NK-92 (cell line): ENCODE measurements around the gene RRAGD.

Experiments used
- DNase-seq: peaks from one replicate; lab custom pipeline; 2025; ENCODE audit not compliant: unreplicated experiment; lab: John Stamatoyannopoulos, UW

The RRAGD gene

DNA sequence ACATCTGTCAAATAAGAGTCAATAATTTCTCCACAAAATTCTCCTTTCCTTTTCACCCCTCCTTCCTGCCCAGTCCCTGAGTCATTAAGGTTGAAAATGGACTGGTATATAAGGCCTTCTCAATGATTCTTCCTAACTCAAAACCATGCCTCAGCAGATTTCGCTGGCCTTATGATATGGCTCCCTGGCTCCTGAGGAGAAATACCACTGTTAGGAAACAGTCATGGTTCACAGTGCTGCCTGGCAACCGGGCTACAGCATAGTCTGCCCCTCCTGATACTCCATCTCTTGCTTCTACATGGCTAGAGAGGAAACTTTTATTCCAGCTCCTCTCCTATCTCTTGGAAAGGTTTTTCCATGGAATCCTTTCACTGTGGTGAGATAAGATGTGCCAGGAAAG is 64.2 kb downstream of the RRAGD start:
- no peak for DNase-seq

DNA sequence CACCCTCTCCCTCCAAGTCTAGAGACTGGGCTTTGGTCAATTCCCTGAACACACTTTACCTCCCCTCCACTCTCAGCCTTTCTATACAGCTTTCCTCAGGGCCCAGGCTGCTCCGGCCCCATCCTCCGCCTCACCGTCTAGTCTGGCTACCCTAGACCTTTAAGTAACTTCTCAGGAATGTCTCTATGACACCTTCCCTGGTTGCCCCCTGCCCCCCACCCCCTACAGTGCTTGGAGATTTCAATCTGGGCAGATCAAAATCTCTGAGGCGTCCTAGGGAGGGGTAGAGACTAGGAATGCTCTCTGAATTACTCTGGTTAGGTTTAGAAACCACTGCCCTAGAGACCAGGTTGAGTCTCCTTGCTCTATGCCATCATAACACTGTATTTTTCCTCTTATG is 65.6 kb downstream of the RRAGD start:
- DNase-seq: no peak

DNA sequence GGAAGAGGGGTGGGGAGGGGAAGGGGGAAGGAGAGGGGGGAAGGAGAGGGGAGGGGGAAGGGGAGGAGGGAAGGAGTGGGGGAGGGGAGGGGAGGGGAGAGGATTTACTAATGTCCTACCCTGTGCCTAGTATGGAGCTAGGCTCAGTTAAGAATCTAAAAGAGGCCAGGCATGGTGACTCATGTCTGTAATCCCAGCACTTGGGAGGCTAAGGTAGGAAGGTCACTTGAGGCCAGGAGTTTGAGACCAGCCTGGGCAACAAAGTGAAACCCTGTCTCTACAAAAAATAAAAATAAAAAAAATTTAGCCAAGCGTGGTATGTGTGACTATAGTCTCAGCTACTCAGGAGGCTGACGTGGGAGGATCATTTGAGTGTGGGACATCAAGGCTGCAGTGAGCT is 72.5 kb downstream of the RRAGD start:
- no peak for DNase-seq

DNA sequence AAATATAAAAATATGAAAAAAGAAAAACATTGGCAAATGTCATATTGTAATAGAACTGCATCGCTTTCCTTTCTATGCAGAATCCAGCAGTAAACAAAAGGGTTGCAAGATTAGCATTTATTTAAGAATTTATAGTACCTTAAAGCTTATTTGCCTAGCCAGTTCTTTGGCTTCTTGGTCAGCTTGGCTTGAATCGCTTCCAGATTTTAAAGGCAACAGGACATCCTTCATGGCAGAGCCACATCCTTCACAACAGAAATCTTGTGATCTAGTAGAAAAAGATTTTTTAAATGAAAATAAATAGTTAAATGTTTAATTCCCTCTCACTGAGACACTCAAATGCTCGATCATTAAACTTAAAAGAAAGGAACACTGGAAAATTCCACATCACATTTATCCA is 76.9 kb downstream of the RRAGD start:
- DNase-seq: no peak

DNA sequence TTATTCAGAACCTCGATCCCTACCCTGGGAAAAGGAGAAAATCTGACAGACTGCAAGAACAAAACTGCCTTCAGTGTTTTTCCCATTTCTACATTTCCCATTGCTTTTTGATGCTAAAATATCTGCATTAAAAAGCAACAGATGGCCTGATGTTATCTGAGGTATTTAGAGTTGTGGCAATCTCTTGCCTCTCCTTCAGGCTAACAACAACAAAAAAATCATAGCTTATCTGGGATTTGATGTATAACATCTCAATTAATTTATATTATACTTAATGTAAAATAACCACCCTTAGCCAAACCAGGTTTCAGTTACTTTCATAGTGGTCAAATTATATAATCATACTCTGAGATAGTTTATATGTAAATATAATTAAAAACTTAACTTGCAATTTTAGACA is 81.2 kb downstream of the RRAGD start:
- DNase-seq: no peak

DNA sequence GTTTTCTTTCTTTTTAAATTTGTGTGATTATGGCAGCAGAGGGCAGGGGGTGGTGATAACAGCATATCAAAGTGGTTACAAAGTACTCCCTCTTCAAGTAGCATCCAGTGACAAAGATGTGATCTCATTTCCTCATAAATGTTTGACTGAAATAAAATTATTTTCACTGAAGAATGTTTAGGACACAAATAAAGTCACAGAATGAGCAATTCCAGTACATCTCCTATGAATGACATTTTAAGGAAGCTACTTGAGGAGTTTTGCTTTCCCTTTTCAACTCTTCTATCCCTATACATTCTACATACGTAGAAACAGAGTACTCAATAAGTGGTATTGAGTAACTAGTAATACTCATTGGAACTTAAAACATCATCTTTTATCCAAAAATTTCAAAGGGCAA is 83.1 kb downstream of the RRAGD start:
- no peak for DNase-seq

DNA sequence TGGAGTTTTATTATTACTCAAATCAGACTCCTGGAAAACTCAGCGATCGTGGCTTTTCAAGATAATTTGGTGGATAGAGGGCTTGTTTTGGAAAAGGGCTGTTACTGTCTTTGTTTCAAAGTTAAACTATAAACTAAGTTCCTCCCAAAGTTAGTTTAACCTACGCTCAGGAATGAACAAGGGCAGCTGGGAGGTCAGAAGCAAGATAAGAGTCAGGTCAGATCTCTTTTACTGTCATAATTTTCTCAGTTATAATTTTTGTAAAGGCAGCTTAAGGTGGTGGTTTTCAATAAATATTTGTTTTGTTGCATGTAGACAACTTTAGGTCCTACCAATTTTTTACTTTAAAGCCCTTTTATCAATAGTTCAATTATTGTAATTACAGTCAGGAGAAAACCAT is 87.8 kb downstream of the RRAGD start:
- no peak for DNase-seq

DNA sequence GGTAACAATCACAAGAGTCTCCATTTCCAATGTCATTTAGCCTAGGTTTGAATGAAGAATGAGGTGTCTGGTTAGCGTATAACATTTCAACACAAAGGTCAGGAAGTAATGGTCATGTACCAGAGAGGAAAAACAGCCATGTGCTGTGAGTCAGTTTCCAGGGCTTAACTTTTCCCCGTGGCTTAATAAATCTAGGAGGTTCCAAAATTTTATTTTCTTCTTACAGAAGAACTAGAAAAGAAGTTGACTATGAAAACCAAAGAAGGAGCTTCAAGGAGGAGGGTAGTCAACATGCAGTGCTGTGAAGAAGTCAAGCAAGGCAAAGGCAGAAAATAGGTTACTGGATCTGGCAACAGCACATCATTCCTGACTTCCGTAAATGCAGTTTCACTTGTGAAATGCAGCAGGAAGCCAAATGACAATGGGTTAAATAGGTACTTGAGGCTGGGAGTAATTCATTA is 88.5 kb downstream of the RRAGD start:
- DNase-seq: no peak

DNA sequence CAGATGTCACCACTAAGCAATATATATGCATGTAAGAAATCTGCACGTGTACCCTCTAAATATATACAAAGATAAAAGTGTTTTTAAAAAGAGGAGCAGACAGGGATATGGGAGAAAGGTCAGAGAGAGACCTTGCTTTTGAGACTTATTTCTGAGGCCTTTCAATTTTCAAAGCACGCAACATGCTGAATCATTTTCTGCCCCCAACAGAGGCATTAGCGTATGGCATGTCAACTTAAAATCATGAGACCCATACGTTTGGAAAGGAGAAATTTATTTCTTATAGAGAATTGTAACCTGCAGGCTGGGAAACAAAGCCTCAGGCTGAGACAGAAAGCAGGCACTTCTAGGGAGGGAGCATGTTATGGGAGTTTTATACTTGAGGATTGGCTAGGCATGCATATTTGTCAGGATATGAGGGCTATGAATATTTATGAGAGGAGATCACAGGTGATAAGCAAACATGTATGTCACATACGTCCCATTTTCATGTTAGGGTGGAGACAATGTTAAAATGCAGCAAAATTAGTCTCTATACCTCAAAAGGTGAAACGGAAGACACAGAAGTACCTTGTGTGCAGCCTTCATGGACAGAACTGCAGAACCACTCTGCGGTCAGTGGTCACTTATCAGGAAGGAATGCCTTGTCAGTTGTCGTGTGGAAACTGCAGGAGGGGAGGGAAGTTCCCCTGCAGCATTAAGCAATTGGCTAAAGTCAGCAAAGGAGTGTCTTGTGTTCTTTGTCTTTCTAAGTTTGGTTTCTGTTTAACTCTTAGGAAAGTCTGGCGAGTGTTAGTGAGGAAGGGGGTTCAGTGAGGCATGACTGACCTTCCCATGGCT is 90.7 kb downstream of the RRAGD start:
- no peak for DNase-seq

DNA sequence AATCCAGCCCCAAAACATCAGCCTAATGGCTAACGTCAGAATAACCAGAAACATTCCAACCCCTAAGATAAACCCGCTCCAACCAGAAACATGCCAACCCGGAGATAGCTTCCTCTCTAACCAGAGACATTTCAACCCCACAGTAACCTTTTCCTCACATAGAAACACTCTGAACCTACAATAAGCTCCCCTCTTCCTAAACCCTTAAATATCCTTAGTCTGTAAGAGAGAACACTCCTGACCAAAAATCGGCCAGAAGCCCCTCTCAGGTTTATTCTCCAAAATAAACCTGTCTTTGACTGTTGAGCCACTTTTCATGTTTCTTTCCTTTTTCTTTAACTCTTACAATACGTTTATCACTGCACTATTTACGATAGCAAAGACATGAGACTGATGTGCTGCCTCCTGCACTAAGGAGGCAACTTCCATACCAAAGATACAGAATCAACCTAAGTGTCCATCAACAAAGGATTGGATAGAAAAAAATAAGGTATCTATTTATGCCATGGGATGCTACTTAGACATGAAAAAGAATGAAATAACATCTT is 92.0 kb downstream of the RRAGD start:
- DNase-seq: no peak

DNA sequence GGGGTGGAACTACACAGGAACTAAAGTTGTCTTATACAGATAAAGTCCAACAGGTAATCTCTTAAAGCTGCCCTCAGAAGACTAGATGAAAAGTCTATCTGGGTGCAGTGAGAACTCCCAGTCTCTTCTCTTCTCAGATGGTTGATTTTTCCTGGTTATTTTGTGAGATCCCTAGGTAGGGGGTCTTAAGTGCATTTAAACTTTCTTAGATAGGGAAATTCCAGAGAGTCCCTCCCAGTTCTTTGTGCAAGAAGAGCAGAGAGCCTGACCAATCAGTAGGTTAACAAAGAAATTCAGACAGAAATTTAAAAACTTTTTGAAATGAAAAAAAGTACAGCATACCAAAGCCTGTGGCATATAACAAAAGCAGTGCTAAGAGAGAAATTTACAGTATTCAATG is 95.0 kb downstream of the RRAGD start:
- DNase-seq: no peak

DNA sequence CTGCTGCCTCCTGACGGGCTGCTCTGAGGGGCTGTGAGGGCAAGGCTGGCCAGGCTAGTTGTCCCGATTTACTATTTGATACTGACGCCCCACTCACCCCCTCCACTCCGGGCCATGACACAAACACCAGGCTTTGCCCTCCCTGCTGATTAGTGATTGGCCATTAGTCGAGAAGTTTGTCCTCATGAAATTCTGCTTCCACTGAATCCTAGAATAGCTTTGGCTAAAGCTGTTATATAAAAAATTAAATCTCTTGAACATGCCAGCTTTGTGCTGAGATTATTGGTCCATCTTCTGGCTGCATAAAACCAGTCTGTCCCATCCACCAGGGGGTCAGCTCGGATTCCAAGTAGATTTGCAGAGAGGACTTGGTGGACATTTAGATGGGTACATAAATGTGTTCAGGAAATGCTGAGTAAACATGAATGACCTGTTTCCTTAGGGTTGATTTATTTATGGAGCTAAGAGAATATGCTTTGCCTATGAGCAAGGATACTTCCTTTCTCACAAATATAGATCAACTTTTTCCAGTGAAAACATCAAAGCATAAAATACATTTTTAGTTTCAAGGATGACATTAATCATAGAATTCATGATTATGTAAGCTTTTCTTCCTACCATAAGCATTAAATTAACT is 96.7 kb downstream of the RRAGD start, which contains the start of gene GABRR2:
TSS of gene GABRR2 (minus strand) at position 51 of the 637 bp plus-strand sequence. CDS start 134 bp downstream, outside the sequence.
- DNase-seq: no peak

DNA sequence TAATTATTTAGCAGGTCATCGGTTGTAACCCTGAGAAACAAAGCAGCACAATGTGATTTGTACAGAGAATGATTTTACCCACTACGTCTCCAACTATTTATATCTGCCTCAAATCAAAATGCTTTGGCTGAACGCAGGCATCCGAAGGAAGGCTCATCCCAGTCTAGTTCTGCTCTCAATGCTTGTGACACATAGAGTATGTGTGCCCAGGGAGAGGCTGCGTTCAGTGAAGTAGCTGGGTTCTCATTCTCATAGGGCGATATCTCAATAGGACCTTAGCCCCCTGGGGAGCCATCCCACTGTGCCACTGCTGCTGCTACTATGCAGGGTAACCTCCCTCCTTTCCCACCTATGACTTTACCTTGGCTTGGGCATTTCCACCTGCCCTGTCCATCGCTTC is 97.4 kb downstream of the RRAGD start:
- no peak for DNase-seq
